ENCODE measurements around the gene POU3F1.

The POU3F1 gene

GRCh38 chr1:38006008-38006828 lies 40.4 kb downstream of the POU3F1 start:
- no peak for DNase-seq (ENCODE audit: extremely low read depth in 1 of 2, low read depth in 1 of 2)

- DNase-seq (ENCODE audit: extremely low read depth in 1 of 2, low read depth in 1 of 2): no peak
Observed at GRCh38 chr1:38005195-38006007, 41.2 kb downstream of the POU3F1 start, which contains the start of gene FHL3. TSS of gene FHL3 (minus strand) at chr1:38005514. CDS start at chr1:37999412, 6,102 bp downstream.

GRCh38 chr1:38004284-38005108 lies 42.1 kb downstream of the POU3F1 start:
- no peak for DNase-seq (ENCODE audit: extremely low read depth in 1 of 2, low read depth in 1 of 2)

- DNase-seq (ENCODE audit: extremely low read depth in 1 of 2, low read depth in 1 of 2): no peak
Observed at GRCh38 chr1:38003261-38004250, 43.0 kb downstream of the POU3F1 start.

GRCh38 chr1:38000529-38001455 lies 45.8 kb downstream of the POU3F1 start:
- DNase-seq (ENCODE audit: extremely low read depth in 1 of 2, low read depth in 1 of 2): no peak

GRCh38 chr1:38000233-38000528 lies 46.4 kb downstream of the POU3F1 start:
- DNase-seq (ENCODE audit: extremely low read depth in 1 of 2, low read depth in 1 of 2): no peak

GRCh38 chr1:37999430-38000232 lies 47.0 kb downstream of the POU3F1 start:
- DNase-seq (ENCODE audit: extremely low read depth in 1 of 2, low read depth in 1 of 2): no peak

GRCh38 chr1:37998913-37999429 lies 47.6 kb downstream of the POU3F1 start:
- DNase-seq (ENCODE audit: extremely low read depth in 1 of 2, low read depth in 1 of 2): no peak

GRCh38 chr1:37998089-37998808 lies 48.3 kb downstream of the POU3F1 start:
- DNase-seq (ENCODE audit: extremely low read depth in 1 of 2, low read depth in 1 of 2): no peak

GRCh38 chr1:37997256-37998088 lies 49.1 kb downstream of the POU3F1 start:
- DNase-seq (ENCODE audit: extremely low read depth in 1 of 2, low read depth in 1 of 2): no peak

GRCh38 chr1:37995751-37996345 lies 50.7 kb downstream of the POU3F1 start:
- no peak for DNase-seq (ENCODE audit: extremely low read depth in 1 of 2, low read depth in 1 of 2)

GRCh38 chr1:37994886-37995566 lies 51.6 kb downstream of the POU3F1 start:
- no peak for DNase-seq (ENCODE audit: extremely low read depth in 1 of 2, low read depth in 1 of 2)
